ENCODE results near the gene FCN1. TPM values are rescaled to one million over a fixed set of nuclear protein-coding genes. Genes with fewer than 3 reads are reported as not detected.

Gene FCN1
- total and polyA plus RNA-seq, 2 of the 8 experiments (the other 6 are each of a cell fraction or from before 2014, with no cell fraction given) = not detected

- H3K27ac ChIP-seq (ENCODE audit: low read depth, low read length) = no peak overlapping the region
- no peak overlapping the region for H3K9ac ChIP-seq (replicated peaks in 1 of 4; ENCODE audit: extremely low read depth in 1 of 4, low read depth in 3 of 4, low read length in 3 of 4)
- no peak overlapping the region for H2BK20ac ChIP-seq (ENCODE audit: low read length)
- H4K20me1 ChIP-seq (replicated peaks in 1 of 2; ENCODE audit: control insufficient read depth in 1 of 2, insufficient read depth in 2 of 2, low read length in 2 of 2) = no peaks in the 10 kb centered on the region
- H2BK5ac ChIP-seq (ENCODE audit: low read depth, low read length) = no peak overlapping the region
- no peak overlapping the region for H3K4me2 ChIP-seq (ENCODE audit: insufficient read depth in 1 of 2, low read depth in 2 of 2, low read length in 2 of 2)
- H3K23ac ChIP-seq (ENCODE audit: insufficient read length) = no peak overlapping the region
- H2AFZ ChIP-seq (ENCODE audit: low read length) = no peak overlapping the region
- H3K14ac ChIP-seq (ENCODE audit: insufficient read length) = no peak overlapping the region
- DNase-seq (ENCODE audit: low read depth in 1 of 2, low spot score in 2 of 2) = no peak
- no peaks in the 10 kb centered on the region for H3K27me3 ChIP-seq (replicated peaks in 1 of 4; ENCODE audit: control insufficient read depth in 3 of 4, extremely low read depth in 1 of 4, insufficient read depth in 3 of 4, low read length in 3 of 4)
- no peaks in the 10 kb centered on the region for H3K4me1 ChIP-seq (replicated peaks in 1 of 4; ENCODE audit: control insufficient read depth in 3 of 4, insufficient read depth in 4 of 4, low read length in 3 of 4)
- H4K91ac ChIP-seq (replicated peaks; ENCODE audit: insufficient read length, low read length) = no peak overlapping the region
- ChIA-PET CTCF (ENCODE audit: partially characterized antibody) (interaction anchor here (0.6 kb wide), 1 partner anchor 526 kb away, joined by 3 read pairs; no protein-coding TSS in a partner anchor), POLR2A (ENCODE audit: partially characterized antibody) (no interaction called here)
- H2BK12ac ChIP-seq (ENCODE audit: low read depth, low read length) = no peak overlapping the region
- no peak overlapping the region for H4K5ac ChIP-seq (ENCODE audit: insufficient read length, low read depth, low read length)
- FAIRE-seq = no peak
- H2AK5ac ChIP-seq (ENCODE audit: low read depth, low read length) = no peak overlapping the region
- H3K4me3 ChIP-seq (ENCODE audit: extremely low read depth in 1 of 4, insufficient read depth in 2 of 4, low read depth in 3 of 4, low read length in 4 of 4) = no peak overlapping the region
- no peak overlapping the region; the same call in 1 of the 2 replicates for H4K8ac ChIP-seq (ENCODE audit: extremely low read depth, insufficient read depth, low read length)
- no peak overlapping the region for H3K18ac ChIP-seq (ENCODE audit: extremely low read depth, low read length)
- H3K79me1 ChIP-seq (ENCODE audit: low read depth, low read length) = no peaks in the 10 kb centered on the region
- no peaks in the 10 kb centered on the region for H3K9me3 ChIP-seq (ENCODE audit: insufficient read depth in 2 of 2, low read depth in 1 of 2, low read length in 1 of 2)
- no peaks in the 10 kb centered on the region for H3K79me2 ChIP-seq (ENCODE audit: control insufficient read depth in 1 of 2, insufficient read depth in 2 of 2, low read length in 2 of 2)
- H3K4ac ChIP-seq (replicated peaks; ENCODE audit: insufficient read length, low read depth, low read length) = no peak overlapping the region
- H2BK120ac ChIP-seq (replicated peaks; ENCODE audit: low read depth, low read length) = no peak overlapping the region
- H2BK15ac ChIP-seq (ENCODE audit: low read length) = no peak overlapping the region
- no peaks in the 10 kb centered on the region for H3K36me3 ChIP-seq (ENCODE audit: control insufficient read depth in 2 of 4, insufficient read depth in 4 of 4, low read length in 3 of 4)
- WGBS, 2 experiments (ENCODE audit: extremely low coverage in 1 of 2, insufficient coverage in 1 of 2, insufficient read length in 1 of 2, insufficient replicate concordance in 2 of 2, low coverage in 1 of 2, low lambda C conversion rate in 2 of 2, missing lambda C conversion rate in 1 of 2) = 84% methylated on average over 7 of the region's 7 CpGs; no CpG with 5 or more reads in 1 of the 2 experiments
- H3K56ac ChIP-seq (replicated peaks; ENCODE audit: insufficient read length, low read depth, low read length) = no peak overlapping the region
- no peaks in the 10 kb centered on the region for H3K23me2 ChIP-seq (ENCODE audit: low read depth, low read length)
- TF ChIP-seq EGR1 (IDR thresholded peaks at IDR 0.05; ENCODE audit: borderline replicate concordance, low read depth, low read length) = no peak
- TF ChIP-seq CTBP2 (IDR thresholded peaks at IDR 0.05; ENCODE audit: borderline replicate concordance, insufficient read depth, insufficient read length, low read length) = no peak
- TF ChIP-seq YY1 (IDR thresholded peaks at IDR 0.05; ENCODE audit: low read depth, low read length) = no peak
- TF ChIP-seq SIRT6 (IDR thresholded peaks at IDR 0.05; ENCODE audit: low read length) = no peak
- TF ChIP-seq HDAC6 (IDR thresholded peaks at IDR 0.05; ENCODE audit: low read depth, low read length) = no peak
- no peak for TF ChIP-seq ZNF274 (IDR thresholded peaks at IDR 0.05; ENCODE audit: borderline replicate concordance, extremely low read depth, low read length)
- no peak for TF ChIP-seq SUZ12 (IDR thresholded peaks at IDR 0.05; ENCODE audit: low read length)
- TF ChIP-seq JUND (IDR thresholded peaks at IDR 0.05; ENCODE audit: low read length) = no peak
- no peak for TF ChIP-seq KDM5A (IDR thresholded peaks at IDR 0.05; ENCODE audit: low read length)
- TF ChIP-seq SAP30 (IDR thresholded peaks at IDR 0.05; ENCODE audit: insufficient read depth, insufficient replicate concordance, low read length) = no peak
- no peak for TF ChIP-seq NANOG (IDR thresholded peaks at IDR 0.05; ENCODE audit: insufficient read depth, low read depth, low read length, poor library complexity, severe bottlenecking)
- TF ChIP-seq TBP (IDR thresholded peaks at IDR 0.05; ENCODE audit: low read depth, low read length) = no peak
- TF ChIP-seq FOSL1 (IDR thresholded peaks at IDR 0.05; ENCODE audit: insufficient read depth, low read depth, low read length) = no peak
- TF ChIP-seq POLR2AphosphoS5 (IDR thresholded peaks at IDR 0.05; ENCODE audit: low read depth, low read length) = no peak
- no peak for TF ChIP-seq POLR2A (IDR thresholded peaks at IDR 0.05; ENCODE audit: control extremely low read depth in 1 of 2, low read depth in 2 of 2, low read length in 2 of 2)
- no peak for TF ChIP-seq BCL11A (IDR thresholded peaks at IDR 0.05; ENCODE audit: low read depth in 2 of 2, low read length in 2 of 2)
Measured at GRCh38 chr9:134925011-134925511, 7.3 kb upstream of the FCN1 start.

Data from H1 (cell line).